H1 (cell line): ENCODE measurements around the gene TNNI2. TPM values are rescaled to one million over a fixed set of nuclear protein-coding genes. Genes with fewer than 3 reads are reported as not detected.

ENCODE experiments used
- CTCF ChIA-PET: fragments of 300-600 bp; sonication (Branson Sonifier 250); formaldehyde crosslinking; loops from one replicate; lab custom pipeline; 2021; ENCODE audit not compliant: partially characterized antibody; lab: Charles Lee
- POLR2A ChIA-PET: fragments of 300-600 bp; sonication (Branson Sonifier 250); formaldehyde crosslinking; loops from one replicate; lab custom pipeline; 2021; ENCODE audit warnings: inconsistent platforms; ENCODE audit not compliant: partially characterized antibody; lab: Charles Lee
- DNase-seq, 2 experiments: peaks; one replicate each; pipeline versions ENCODE4 v3.0.0 to v3.0.0-alpha.2; 2010 to 2022; ENCODE audit warnings: low spot score in 2 of 2, low read depth in 1 of 2, mixed read lengths in 1 of 2
- FAIRE-seq: peaks from 2 replicates; lab custom pipeline; 2011; peaks lifted over from hg19 to GRCh38; lab: Jason Lieb, UNC
- H2AFZ ChIP-seq: 2 replicates; pipeline ENCODE4 v1.8.1; 2012; ENCODE audit warnings: low read length, inconsistent platforms
- H2AK5ac ChIP-seq: 2 replicates; pipeline ENCODE4 v1.6.1; 2013; ENCODE audit warnings: low read depth, low read length
- H2BK120ac ChIP-seq: replicated peaks from 2 replicates; pipeline ENCODE3; 2013; ENCODE audit warnings: low read depth, low read length, inconsistent platforms
- H2BK12ac ChIP-seq: 2 replicates; pipeline ENCODE4 v1.6.1; 2013; ENCODE audit warnings: low read depth, low read length
- H2BK15ac ChIP-seq: 2 replicates; pipeline ENCODE4 v1.6.1; 2013; ENCODE audit warnings: low read length
- H2BK20ac ChIP-seq: 2 replicates; pipeline ENCODE4 v1.6.1; 2013; ENCODE audit warnings: low read length
- H2BK5ac ChIP-seq: 2 replicates; pipeline ENCODE4 v1.6.1; 2013; ENCODE audit warnings: low read depth, low read length
- H3K14ac ChIP-seq: 2 replicates; pipeline ENCODE4 v1.6.1; 2013; ENCODE audit warnings: inconsistent platforms; ENCODE audit not compliant: insufficient read length
- H3K18ac ChIP-seq: 2 replicates; pipeline ENCODE4 v1.6.1; 2013; ENCODE audit warnings: low read length; ENCODE audit errors: extremely low read depth
- H3K23ac ChIP-seq: 2 replicates; pipeline ENCODE4 v1.6.1; 2013; ENCODE audit warnings: inconsistent platforms; ENCODE audit not compliant: insufficient read length
- H3K23me2 ChIP-seq: 2 replicates; pipeline ENCODE4 v1.6.1; 2013; ENCODE audit warnings: low read depth, low read length
- H3K27ac ChIP-seq: 2 replicates; pipeline ENCODE4 v1.6.1; 2011; ENCODE audit warnings: low read depth, low read length, inconsistent platforms
- H3K27me3 ChIP-seq, 4 experiments: replicated peaks in 1 of 4; 1 replicate in 1 of 4; 2 replicates in 3 of 4; pipeline versions ENCODE4 v1.6.1 to v1.8.1; 2011 to 2013; ENCODE audit warnings: low read length in 3 of 4, mild to moderate bottlenecking in 3 of 4, inconsistent platforms in 2 of 4, mixed read lengths in 2 of 4, moderate library complexity in 1 of 4; ENCODE audit not compliant: control insufficient read depth in 3 of 4, insufficient read depth in 3 of 4; ENCODE audit errors: extremely low read depth in 1 of 4
- H3K36me3 ChIP-seq, 4 experiments: 2 replicates each; pipeline versions ENCODE4 v1.6.1 to v1.8.1; 2011 to 2013; ENCODE audit warnings: mild to moderate bottlenecking in 4 of 4, low read length in 3 of 4, moderate library complexity in 2 of 4, control low read depth in 1 of 4, inconsistent platforms in 1 of 4; ENCODE audit not compliant: insufficient read depth in 4 of 4, control insufficient read depth in 2 of 4
- H3K4ac ChIP-seq: replicated peaks from 2 replicates; pipeline ENCODE3; 2013; ENCODE audit warnings: low read length, low read depth, mixed read lengths, inconsistent platforms; ENCODE audit not compliant: insufficient read length
- H3K4me1 ChIP-seq, 4 experiments: replicated peaks in 1 of 4; 1 replicate in 1 of 4; 2 replicates in 3 of 4; pipeline versions ENCODE4 v1.6.1 to v1.8.1; 2011 to 2013; ENCODE audit warnings: low read length in 3 of 4, inconsistent platforms in 2 of 4, mixed read lengths in 1 of 4; ENCODE audit not compliant: insufficient read depth in 4 of 4, control insufficient read depth in 3 of 4
- H3K4me2 ChIP-seq, 2 experiments: 2 replicates each; pipeline versions ENCODE4 v1.6.1 to v1.8.1; 2011 to 2013; ENCODE audit warnings: low read depth in 2 of 2, low read length in 2 of 2, control low read depth in 1 of 2, inconsistent platforms in 1 of 2, mild to moderate bottlenecking in 1 of 2; ENCODE audit not compliant: insufficient read depth in 1 of 2
- H3K4me3 ChIP-seq, 4 experiments: fragments of 200-600, 300-600 bp in 1 of 4; sonication (generic), shearing (Covaris generic), sonication (Bioruptor Twin) in 1 of 4; 2 replicates each; pipeline versions ENCODE4 v1.5.1 to v1.8.1; 2011 to 2016; ENCODE audit warnings: low read length in 4 of 4, low read depth in 3 of 4, control low read depth in 2 of 4, inconsistent platforms in 2 of 4, mild to moderate bottlenecking in 2 of 4, mixed read lengths in 1 of 4, moderate library complexity in 1 of 4; ENCODE audit not compliant: insufficient read depth in 2 of 4; ENCODE audit errors: extremely low read depth in 1 of 4
- H3K56ac ChIP-seq: replicated peaks from 2 replicates; pipeline ENCODE3; 2013; ENCODE audit warnings: low read depth, mild to moderate bottlenecking, mixed read lengths, low read length, inconsistent platforms; ENCODE audit not compliant: insufficient read length
- H3K79me1 ChIP-seq: 2 replicates; pipeline ENCODE4 v1.6.1; 2013; ENCODE audit warnings: low read depth, low read length, control low read depth
- H3K79me2 ChIP-seq, 2 experiments: 2 replicates each; pipeline versions ENCODE4 v1.6.1 to v1.8.1; 2012 to 2013; ENCODE audit warnings: low read length in 2 of 2, mild to moderate bottlenecking in 2 of 2, inconsistent platforms in 1 of 2; ENCODE audit not compliant: insufficient read depth in 2 of 2, control insufficient read depth in 1 of 2
- H3K9ac ChIP-seq, 4 experiments: replicated peaks in 1 of 4; 1 replicate in 1 of 4; 2 replicates in 3 of 4; pipeline versions ENCODE4 v1.6.1 to v1.8.1; 2011 to 2013; ENCODE audit warnings: low read depth in 3 of 4, low read length in 3 of 4, control low read depth in 2 of 4, mild to moderate bottlenecking in 2 of 4, moderate library complexity in 2 of 4, inconsistent platforms in 1 of 4; ENCODE audit errors: extremely low read depth in 1 of 4
- H3K9me3 ChIP-seq, 2 experiments: 2 replicates each; pipeline versions ENCODE4 v1.6.1 to v1.8.1; 2012 to 2013; ENCODE audit warnings: mild to moderate bottlenecking in 2 of 2, moderate library complexity in 2 of 2, control low read depth in 1 of 2, inconsistent platforms in 1 of 2, low read depth in 1 of 2, low read length in 1 of 2, mixed read lengths in 1 of 2; ENCODE audit not compliant: insufficient read depth in 2 of 2
- H4K20me1 ChIP-seq, 2 experiments: replicated peaks in 1 of 2; 2 replicates each; pipeline versions ENCODE3 to v1.8.1; 2011 to 2013; ENCODE audit warnings: inconsistent platforms in 2 of 2, low read length in 2 of 2, mild to moderate bottlenecking in 1 of 2; ENCODE audit not compliant: insufficient read depth in 2 of 2, control insufficient read depth in 1 of 2
- H4K5ac ChIP-seq: 2 replicates; pipeline ENCODE4 v1.6.1; 2013; ENCODE audit warnings: low read length, low read depth, mixed read lengths, inconsistent platforms; ENCODE audit not compliant: insufficient read length
- H4K8ac ChIP-seq: 2 replicates; pipeline ENCODE4 v1.8.0; 2013; ENCODE audit warnings: mild to moderate bottlenecking, moderate library complexity, low read length, inconsistent platforms; ENCODE audit not compliant: insufficient read depth; ENCODE audit errors: extremely low read depth
- H4K91ac ChIP-seq: replicated peaks from 2 replicates; pipeline ENCODE3; 2013; ENCODE audit warnings: low read length, mixed read lengths, inconsistent platforms; ENCODE audit not compliant: insufficient read length
- ASH2L ChIP-seq: fragments of 200-600, 300-600 bp; sonication (generic); IDR thresholded peaks from one replicate; pipeline ENCODE4 v1.7.1; 2017; ENCODE audit warnings: low read length
- CBX8 ChIP-seq: fragments of 300-800, 300-1000 bp; sonication (generic); IDR thresholded peaks from 2 replicates; pipeline ENCODE4 v1.7.1; 2016; ENCODE audit warnings: low read depth, low read length, borderline replicate concordance
- CHD1 ChIP-seq: IDR thresholded peaks from 2 replicates; pipeline ENCODE4 v1.6.1; 2012; ENCODE audit warnings: low read depth, low read length, improper control_type of control experiment
- CTCF ChIP-seq, 3 experiments: IDR thresholded peaks; 1 replicate in 2 of 3; 2 replicates in 1 of 3; pipeline versions ENCODE4 v1.5.1 to v1.6.1; 2011; ENCODE audit warnings: low read length in 3 of 3, mild to moderate bottlenecking in 3 of 3, inconsistent platforms in 2 of 3, low read depth in 1 of 3, moderate library complexity in 1 of 3; ENCODE audit not compliant: insufficient read depth in 1 of 3; ENCODE audit errors: control extremely low read depth in 1 of 3
- EP300 ChIP-seq, 2 experiments: IDR thresholded peaks; 1 replicate in 1 of 2; 2 replicates in 1 of 2; pipeline ENCODE4 v1.6.1; 2011 to 2012; ENCODE audit warnings: low read depth in 2 of 2, low read length in 2 of 2, mild to moderate bottlenecking in 2 of 2, borderline replicate concordance in 1 of 2, inconsistent platforms in 1 of 2, moderate library complexity in 1 of 2
- POLR2AphosphoS5 ChIP-seq: IDR thresholded peaks from 2 replicates; pipeline ENCODE4 v1.6.1; 2011; ENCODE audit warnings: low read depth, low read length
- RXRA ChIP-seq: IDR thresholded peaks from 2 replicates; pipeline ENCODE4 v1.6.1; 2011; ENCODE audit warnings: low read depth, mild to moderate bottlenecking, low read length, moderate library complexity; ENCODE audit not compliant: insufficient read depth
- TCF12 ChIP-seq: IDR thresholded peaks from 2 replicates; pipeline ENCODE4 v1.6.1; 2011; ENCODE audit warnings: low read depth, mild to moderate bottlenecking, low read length
- USF2 ChIP-seq: IDR thresholded peaks from 2 replicates; pipeline ENCODE4 v1.6.1; 2011; ENCODE audit warnings: low read length, improper control_type of control experiment
- YY1 ChIP-seq: IDR thresholded peaks from 2 replicates; pipeline ENCODE4 v1.6.1; 2011; ENCODE audit warnings: low read depth, mild to moderate bottlenecking, low read length
- WGBS, 2 experiments: shearing (Covaris generic) in 1 of 2; methylation state at CpG; one replicate each; pipeline versions ENCODE4 v1.1.6 to v1.1.7; 2013 to 2015; ENCODE audit warnings: low lambda C conversion rate in 2 of 2, mixed read lengths in 2 of 2, inconsistent platforms in 1 of 2, low coverage in 1 of 2, missing lambda C conversion rate in 1 of 2; ENCODE audit not compliant: insufficient replicate concordance in 2 of 2, insufficient coverage in 1 of 2, insufficient read length in 1 of 2; ENCODE audit errors: extremely low coverage in 1 of 2, missing lambda C conversion rate in 1 of 2; 5-methylcytosine and 5-hydroxymethylcytosine counted together
- polyA plus RNA-seq, 7 experiments: library from polyadenylated mRNA; depleted of rRNA in 3 of 7; stranded (reverse) in 5 of 7; unstranded in 2 of 7; fragments of >200 nt in 5 of 7; fragments of 200-250 nt in 2 of 7; gene quantifications; 1 replicate in 5 of 7; 2 replicates in 1 of 7; 4 replicates in 1 of 7; pipeline versions ENCODE4 v1.2.1 to v1.2.3, GENCODE V29; 2011 to 2013; ENCODE audit warnings: missing spikeins in 2 of 7, mixed read lengths in 2 of 7
- total RNA-seq: library from RNA; stranded (reverse); fragmentation: NEBNext Ultra II Directional; extraction: Animal tissue kit (Norgen Biotek cat#: 25700); gene quantifications from 2 replicates; pipeline ENCODE4 v1.2.1, GENCODE V29; 2021

Gene TNNI2
- total and polyA plus RNA-seq, 2 of the 8 experiments (the other 6 are each of a cell fraction or from before 2014, with no cell fraction given): not detected

- no peaks in the 10 kb centered on the region for H4K20me1 ChIP-seq
- no peak overlapping the region for H3K14ac ChIP-seq
- ChIA-PET CTCF (interaction anchor here (0.7 to 15.7 kb wide), 12 partner anchors 9 to 307 kb away, joined by 3 to 232 read pairs (median 6); no protein-coding TSS in a partner anchor), POLR2A (interaction anchor here (1.2 kb wide), 1 partner anchor 67 kb away, joined by 3 read pairs; no protein-coding TSS in a partner anchor)
- H3K18ac ChIP-seq: no peak overlapping the region
- H3K4me2 ChIP-seq: no peak overlapping the region
- no peak overlapping the region for H4K5ac ChIP-seq
- no peaks in the 10 kb centered on the region for H3K23me2 ChIP-seq
- H3K36me3 ChIP-seq: no peaks in the 10 kb centered on the region
- no peak for DNase-seq
- H3K79me2 ChIP-seq: no peaks in the 10 kb centered on the region
- H4K8ac ChIP-seq: no peak overlapping the region
- no peak overlapping the region for H3K4ac ChIP-seq
- no peak for FAIRE-seq
- no peak overlapping the region for H3K9ac ChIP-seq
- H2BK120ac ChIP-seq: no peak overlapping the region
- no peak overlapping the region for H2BK5ac ChIP-seq
- TF ChIP-seq CHD1 (no peak), USF2 (no peak), POLR2AphosphoS5 (no peak), RXRA (no peak), EP300 (IDR thresholded peaks at IDR 0.05; ENCODE audit: borderline replicate concordance in 1 of 2, low read depth in 2 of 2, low read length in 2 of 2) (no peak), TCF12 (no peak), CBX8 (no peak), ASH2L (no peak), YY1 (no peak), CTCF (IDR thresholded peaks at IDR 0.05; ENCODE audit: control extremely low read depth in 1 of 3, insufficient read depth in 1 of 3, low read depth in 1 of 3, low read length in 3 of 3) (no peak)
- TF ChIP-seq, all 59 proteins: peak for 0
- Histone ChIP-seq H2BK20ac (no peak overlapping the region), H3K27me3 (no peaks in the 10 kb centered on the region), H3K23ac (no peak overlapping the region), H3K4me1 (peaks cover 0 to 3% (median 0%) of the 10 kb centered on the region in 4 experiments; a peak in 1 of 7 replicates), H2BK15ac (no peak overlapping the region), H2AK5ac (no peak overlapping the region), H3K4me3 (no peak overlapping the region), H3K56ac (no peak overlapping the region), H3K79me1 (no peaks in the 10 kb centered on the region), H4K91ac (no peak overlapping the region), H3K27ac (no peak overlapping the region), H3K9me3 (no peaks in the 10 kb centered on the region), H2AFZ (no peak overlapping the region), H2BK12ac (no peak overlapping the region)
- WGBS, 2 experiments: 89% methylated on average over 9 of the region's 9 CpGs; no CpG with 5 or more reads in 1 of the 2 experiments
Measured at GRCh38 chr11:1846453-1846932, 7.7 kb downstream of the TNNI2 start.
